Small intestine (tissue), 7 donors: ENCODE measurements around the gene GLIPR1. TPM values are rescaled to one million over a fixed set of nuclear protein-coding genes. Genes with fewer than 3 reads are reported as not detected.

Experiments used
- DNase-seq, 2 donors: peaks; one replicate each; pipeline versions ENCODE4 v3.0.0 to v3.0.0-alpha.2; 2013
- FAIRE-seq: peaks from 2 replicates; lab custom pipeline; 2012; peaks lifted over from hg19 to GRCh38; lab: Jason Lieb, UNC
- H3K27ac ChIP-seq, 3 donors: one replicate each; pipeline ENCODE4 v1.5.1; 2013; ENCODE audit warnings: low read length in 2 of 3, mild to moderate bottlenecking in 2 of 3, control low read depth in 1 of 3, inconsistent platforms in 1 of 3, low read depth in 1 of 3, moderate library complexity in 1 of 3
- H3K27me3 ChIP-seq, 3 donors: one replicate each; pipeline ENCODE4 v1.6.1; 2013; ENCODE audit warnings: low read length in 3 of 3, inconsistent platforms in 1 of 3; ENCODE audit not compliant: control insufficient read depth in 3 of 3, insufficient read depth in 3 of 3
- H3K36me3 ChIP-seq, 3 donors: one replicate each; pipeline ENCODE4 v1.6.1; 2013; ENCODE audit warnings: low read length in 3 of 3, inconsistent platforms in 1 of 3, low read depth in 1 of 3, mild to moderate bottlenecking in 1 of 3, moderate library complexity in 1 of 3; ENCODE audit not compliant: control insufficient read depth in 3 of 3, insufficient read depth in 2 of 3
- H3K4me1 ChIP-seq, 3 donors: one replicate each; pipeline ENCODE4 v1.6.1; 2013; ENCODE audit warnings: low read length in 2 of 3, inconsistent platforms in 1 of 3, low read depth in 1 of 3, mild to moderate bottlenecking in 1 of 3, moderate library complexity in 1 of 3; ENCODE audit not compliant: control insufficient read depth in 3 of 3, insufficient read depth in 2 of 3
- H3K4me3 ChIP-seq, 3 donors: one replicate each; pipeline ENCODE4 v1.5.1; 2013; ENCODE audit warnings: low read length in 3 of 3, control low read depth in 1 of 3, inconsistent platforms in 1 of 3, low read depth in 1 of 3, mild to moderate bottlenecking in 1 of 3, moderate library complexity in 1 of 3
- H3K9me3 ChIP-seq, 2 donors: one replicate each; pipeline ENCODE4 v1.6.1; 2013; ENCODE audit warnings: low read depth in 1 of 2, low read length in 1 of 2; ENCODE audit not compliant: control insufficient read depth in 2 of 2, insufficient read depth in 1 of 2
- WGBS, 3 donors: extraction: QIAGEN DNeasy Blood & Tissue Kit; methylation state at CpG; one replicate each; pipeline ENCODE4 v1.1.7; 2013; 5-methylcytosine and 5-hydroxymethylcytosine counted together
- polyA plus RNA-seq, 4 donors: library from polyadenylated mRNA; stranded (reverse) in 3 of 4; unstranded in 1 of 4; fragments of 200-250 nt in 3 of 4; fragments of 120-200 nt in 1 of 4; gene quantifications; one replicate each; pipeline versions ENCODE4 v1.2.1 to v1.2.3, GENCODE V29; 2013
- donor health status: healthy with polysubstance abuse.
- donor health status: control.
- donor health status: control.
- donor health status: Bipolar disorder and iron deficiency.
- donor health status: healthy.

GLIPR1 gene
- polyA plus RNA-seq, 4 donors = 2.5 to 8.1 (median 3.0) TPM

DNA sequence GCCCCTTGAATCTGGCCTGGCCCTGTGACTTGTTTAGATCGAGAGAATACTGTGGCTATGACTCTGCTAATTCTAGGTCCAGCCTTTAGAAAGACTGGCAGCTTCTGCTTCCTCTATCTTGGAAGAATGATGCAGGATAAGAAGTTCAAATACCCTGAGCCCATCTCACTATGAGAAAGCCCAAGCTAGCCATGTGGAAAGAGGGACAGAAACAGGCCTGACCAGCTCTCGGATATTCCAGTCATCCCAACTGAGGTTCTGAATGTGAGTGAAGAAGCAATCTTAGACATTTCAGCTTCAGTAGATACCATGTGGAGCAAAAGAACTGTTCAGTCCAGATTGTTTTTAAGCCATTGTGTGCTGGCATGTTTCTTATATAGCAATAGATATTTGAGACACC lies 48.1 kb downstream of the GLIPR1 start:
- H3K4me1 ChIP-seq = no peaks in the 10 kb centered on the region
- H3K4me3 ChIP-seq = no peak overlapping the region
- no peak overlapping the region for H3K27ac ChIP-seq
- H3K9me3 ChIP-seq = no peaks in the 10 kb centered on the region
- no peak for FAIRE-seq
- H3K27me3 ChIP-seq = no peaks in the 10 kb centered on the region
- H3K36me3 ChIP-seq = no peaks in the 10 kb centered on the region
- 81 to 89% (median 87%) methylated on average over 2 of the region's 2 CpGs for WGBS, 3 donors
- DNase-seq = no peak

DNA sequence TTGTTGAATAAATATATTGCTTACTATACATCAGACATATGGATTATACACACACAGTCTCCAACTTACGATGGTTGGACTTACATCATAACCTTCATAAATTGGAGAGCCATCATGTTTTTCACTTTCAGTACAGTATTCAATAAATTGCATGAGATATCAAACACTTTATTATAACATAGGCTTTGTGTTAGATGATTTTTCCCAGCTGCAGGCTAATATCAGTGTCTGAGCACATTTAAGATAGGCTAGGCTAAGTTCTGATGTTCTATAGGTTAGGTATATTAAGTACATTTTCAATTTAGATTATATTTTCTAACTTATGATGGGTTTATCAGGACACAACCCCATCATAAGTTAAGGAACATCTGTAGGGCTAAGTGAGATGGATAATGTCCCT lies 48.8 kb downstream of the GLIPR1 start:
- Histone ChIP-seq H3K27me3 (no peaks in the 10 kb centered on the region), H3K36me3 (no peaks in the 10 kb centered on the region), H3K4me3 (no peak overlapping the region), H3K9me3 (no peaks in the 10 kb centered on the region), H3K4me1 (no peaks in the 10 kb centered on the region), H3K27ac (no peak overlapping the region)
- DNase-seq (no peak), FAIRE-seq (no peak)
- 87 to 95% (median 90%) methylated on average over 1 of the region's 1 CpG for WGBS, 3 donors

DNA sequence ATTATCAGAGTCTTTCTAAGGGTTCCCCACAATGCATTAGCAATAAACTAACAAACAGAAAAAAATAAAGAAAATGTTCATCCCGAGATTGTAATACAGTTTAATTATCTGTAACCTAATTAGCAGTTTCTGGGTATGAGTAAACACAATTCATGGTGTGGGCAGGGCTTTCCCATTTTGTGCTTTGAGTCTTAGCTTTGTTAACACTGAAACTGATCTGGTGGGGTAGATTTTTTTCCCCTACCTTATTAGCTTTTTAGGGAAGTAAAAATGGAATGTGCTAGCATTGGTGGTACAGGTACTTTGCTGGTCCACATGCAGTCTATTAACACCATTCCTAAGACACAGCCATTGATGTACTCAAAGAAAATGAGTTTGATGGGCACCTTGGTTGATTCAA lies 49.3 kb downstream of the GLIPR1 start:
- WGBS, 3 donors = 26 to 52% (median 30%) methylated on average over 1 of the region's 1 CpG
- Histone ChIP-seq H3K36me3 (no peaks in the 10 kb centered on the region), H3K27ac (no peak overlapping the region), H3K27me3 (no peaks in the 10 kb centered on the region), H3K4me1 (no peaks in the 10 kb centered on the region), H3K9me3 (no peaks in the 10 kb centered on the region), H3K4me3 (no peak overlapping the region)
- DNase-seq (no peak), FAIRE-seq (no peak)

DNA sequence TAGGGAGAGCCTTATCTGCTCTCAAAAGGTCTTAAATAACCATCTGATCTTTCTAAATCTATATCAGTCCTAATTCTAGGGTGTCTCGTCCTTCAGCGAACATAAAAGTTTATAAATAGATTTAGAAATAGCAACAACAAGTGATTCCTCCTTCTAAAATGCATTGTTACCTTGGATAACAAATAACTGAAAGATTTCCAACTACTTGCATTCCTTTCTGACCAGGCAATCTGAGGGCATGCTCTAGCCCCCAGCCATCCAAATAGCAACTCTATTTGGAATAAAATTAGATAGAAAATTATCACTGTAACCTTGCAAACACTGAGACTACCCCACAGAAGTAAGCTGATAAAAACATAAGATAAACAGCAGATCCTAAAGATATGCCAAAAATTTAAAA lies 52.7 kb downstream of the GLIPR1 start:
- no peaks in the 10 kb centered on the region for H3K36me3 ChIP-seq
- no peaks in the 10 kb centered on the region for H3K4me1 ChIP-seq
- no peaks in the 10 kb centered on the region for H3K27me3 ChIP-seq
- no peak overlapping the region for H3K4me3 ChIP-seq
- H3K9me3 ChIP-seq = no peaks in the 10 kb centered on the region
- FAIRE-seq (no peak), DNase-seq (no peak)
- WGBS, 3 donors = 88 to 99% (median 94%) methylated on average over 2 of the region's 2 CpGs
- H3K27ac ChIP-seq = no peak overlapping the region

DNA sequence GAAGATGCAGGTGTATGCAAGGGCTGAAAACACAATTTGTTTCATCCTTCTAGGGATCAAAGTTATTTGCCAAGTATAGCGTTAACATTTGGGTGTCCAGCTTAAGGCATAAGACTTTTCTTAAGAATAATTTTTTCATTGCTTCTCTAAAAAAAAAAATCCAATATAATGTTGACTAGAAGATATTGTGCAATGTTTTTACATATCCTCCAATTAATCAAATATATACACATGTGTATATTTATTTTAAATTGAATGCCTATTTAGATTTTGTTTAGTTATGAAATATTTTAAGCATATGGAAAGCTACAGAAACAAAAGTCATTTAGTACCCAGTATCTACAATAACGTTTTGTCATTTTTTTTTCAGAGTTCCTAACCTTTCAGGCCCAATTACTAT lies 59.3 kb downstream of the GLIPR1 start:
- H3K27me3 ChIP-seq = no peaks in the 10 kb centered on the region
- H3K36me3 ChIP-seq = no peaks in the 10 kb centered on the region
- WGBS, 3 donors = 55 to 64% (median 64%) methylated on average over 2 of the region's 2 CpGs
- H3K9me3 ChIP-seq = no peaks in the 10 kb centered on the region
- no peak overlapping the region for H3K4me3 ChIP-seq
- no peaks in the 10 kb centered on the region for H3K4me1 ChIP-seq
- peak; percentile 5 for FAIRE-seq
- no peak overlapping the region for H3K27ac ChIP-seq
- no peak for DNase-seq

DNA sequence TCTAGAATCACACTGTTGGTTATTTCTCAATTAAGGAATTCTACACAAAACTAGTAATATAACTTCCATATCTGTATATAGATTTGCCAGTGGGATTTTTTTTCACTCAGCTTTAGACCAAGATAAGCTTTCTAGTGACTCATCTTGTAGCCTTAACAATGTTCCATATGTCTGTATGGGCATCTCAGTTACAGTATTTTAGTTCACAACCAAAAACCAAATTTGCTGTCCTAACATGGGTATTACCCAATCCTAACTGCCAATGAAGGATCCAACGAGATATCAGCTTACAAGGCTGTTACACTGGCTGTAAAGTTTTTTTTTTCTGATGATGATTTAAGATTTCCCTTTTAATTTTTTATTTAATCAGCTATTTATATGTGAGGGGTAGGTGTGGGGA lies 62.4 kb downstream of the GLIPR1 start:
- H3K36me3 ChIP-seq = no peaks in the 10 kb centered on the region
- H3K4me1 ChIP-seq = no peaks in the 10 kb centered on the region
- DNase-seq (no peak), FAIRE-seq (no peak)
- H3K4me3 ChIP-seq = no peak overlapping the region
- no peaks in the 10 kb centered on the region for H3K9me3 ChIP-seq
- WGBS, 3 donors = 46 to 63% (median 49%) methylated on average over 1 of the region's 1 CpG
- H3K27ac ChIP-seq = no peak overlapping the region
- no peaks in the 10 kb centered on the region for H3K27me3 ChIP-seq

DNA sequence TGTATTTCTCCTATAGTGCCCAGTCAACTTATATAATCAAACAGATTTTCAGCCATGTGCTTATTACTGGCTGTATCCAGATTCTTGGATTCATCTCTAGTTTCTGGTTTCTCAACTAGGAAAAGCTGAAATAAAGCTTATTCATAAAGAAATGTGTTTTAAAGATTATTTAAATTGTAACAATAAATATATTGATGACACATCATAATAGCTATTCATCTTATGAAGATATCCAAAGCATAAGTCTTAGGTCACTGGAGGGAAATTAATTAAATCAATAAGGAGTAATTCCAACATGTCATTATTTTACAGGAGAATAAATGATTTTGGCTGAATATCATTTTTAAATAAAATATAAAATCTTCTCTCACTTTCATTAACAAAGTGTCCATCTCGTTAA lies 63.0 kb downstream of the GLIPR1 start:
- WGBS, 3 donors = 92 to 95% (median 93%) methylated on average over 1 of the region's 1 CpG
- DNase-seq (no peak), FAIRE-seq (peak; percentile 33)
- Histone ChIP-seq H3K4me1 (no peaks in the 10 kb centered on the region), H3K27me3 (no peaks in the 10 kb centered on the region), H3K36me3 (no peaks in the 10 kb centered on the region), H3K4me3 (no peak overlapping the region), H3K9me3 (no peaks in the 10 kb centered on the region), H3K27ac (no peak overlapping the region)

DNA sequence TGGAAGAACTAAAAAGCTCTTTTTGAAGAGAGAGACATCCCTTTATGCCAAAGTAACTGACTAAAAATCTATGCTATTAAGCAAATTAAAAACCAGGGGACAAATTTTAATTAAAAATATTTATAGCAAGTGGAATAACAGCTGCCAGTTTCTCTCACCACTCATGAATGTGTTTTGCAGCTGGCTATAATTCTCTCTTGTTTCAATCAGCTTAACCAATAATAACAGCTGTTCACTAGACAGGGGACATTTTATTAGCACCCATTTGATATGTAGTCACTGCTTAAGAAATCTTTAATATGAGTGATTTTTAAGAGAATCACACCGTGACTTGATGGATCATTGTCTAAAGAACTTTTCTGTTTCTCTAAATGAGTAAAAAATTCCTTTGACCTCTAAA lies 65.1 kb downstream of the GLIPR1 start:
- no peak for DNase-seq
- 78 to 95% (median 88%) methylated on average over 1 of the region's 1 CpG for WGBS, 3 donors
- Histone ChIP-seq H3K9me3 (no peaks in the 10 kb centered on the region), H3K27me3 (no peaks in the 10 kb centered on the region), H3K36me3 (no peaks in the 10 kb centered on the region), H3K4me3 (no peak overlapping the region), H3K27ac (no peak overlapping the region), H3K4me1 (peaks cover 0 to 3% (median 0%) of the 10 kb centered on the region in 3 donors)
- FAIRE-seq = no peak

DNA sequence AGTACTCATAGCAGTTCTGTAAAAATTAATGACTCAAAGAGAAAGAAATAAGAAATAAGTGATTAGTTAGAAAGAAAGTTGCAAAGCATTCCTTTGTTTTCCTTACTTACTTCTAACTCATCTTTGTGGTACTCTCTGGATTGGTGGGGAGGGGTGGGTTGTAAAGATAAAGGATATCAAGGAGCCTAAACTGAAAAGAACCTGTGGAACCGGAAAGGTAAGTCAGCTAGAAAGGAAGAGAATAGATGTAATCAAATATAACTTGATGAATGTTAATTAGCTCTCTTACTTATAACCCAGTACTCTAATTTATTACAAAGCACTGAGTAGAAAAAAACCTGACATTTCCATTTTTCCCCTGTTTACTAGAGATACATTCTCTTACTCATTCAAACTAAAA lies 68.3 kb downstream of the GLIPR1 start:
- WGBS, 3 donors = 20 to 67% (median 41%) methylated on average over 1 of the region's 1 CpG
- Histone ChIP-seq H3K9me3 (no peaks in the 10 kb centered on the region), H3K4me3 (no peak overlapping the region), H3K36me3 (no peaks in the 10 kb centered on the region), H3K4me1 (peaks cover 0 to 3% (median 0%) of the 10 kb centered on the region in 3 donors), H3K27me3 (no peaks in the 10 kb centered on the region), H3K27ac (no peak overlapping the region)
- FAIRE-seq = no peak
- DNase-seq = peak; percentile 33 to 42
